HepG2 (cell line): ENCODE measurements around the gene SLC6A12. TPM values are rescaled to one million over a fixed set of nuclear protein-coding genes. Genes with fewer than 3 reads are reported as not detected.

Source experiments
- PRDM15 ChIP-seq: sonication (generic); formaldehyde crosslinking; IDR thresholded peaks from 2 replicates; pipeline ENCODE4 v1.4.0; 2020; ENCODE audit warnings: missing genetic modification reagents
- SALL1 ChIP-seq: sonication (generic); formaldehyde crosslinking; IDR thresholded peaks from 2 replicates; pipeline ENCODE4 v1.8.0; 2022; ENCODE audit warnings: mild to moderate bottlenecking, missing genetic modification reagents
- ZFX ChIP-seq: sonication (generic); formaldehyde crosslinking; IDR thresholded peaks from 2 replicates; pipeline ENCODE4 v1.4.0; 2020; ENCODE audit warnings: mild to moderate bottlenecking, low read depth, missing genetic modification reagents, moderate library complexity
- ZNF235 ChIP-seq: sonication (generic); formaldehyde crosslinking; IDR thresholded peaks from 2 replicates; pipeline ENCODE4 v1.8.1; 2023; ENCODE audit warnings: mild to moderate bottlenecking, missing genetic modification reagents, borderline replicate concordance
- ZNF598 ChIP-seq: sonication (generic); formaldehyde crosslinking; IDR thresholded peaks from 2 replicates; pipeline ENCODE4 v1.5.1; 2020; ENCODE audit warnings: mild to moderate bottlenecking, missing genetic modification reagents, borderline replicate concordance
- ZNF687 ChIP-seq: sonication (generic); formaldehyde crosslinking; IDR thresholded peaks from 2 replicates; pipeline ENCODE4 v1.5.1; 2020; ENCODE audit warnings: mild to moderate bottlenecking, missing genetic modification reagents, moderate library complexity
- polyA plus RNA-seq, 8 experiments: library from polyadenylated mRNA; depleted of rRNA in 3 of 8; stranded (reverse) in 7 of 8; unstranded in 1 of 8; fragments of >200 nt; fragmentation: Illumina TruSeq in 4 of 8; extraction: Trizol in 4 of 8; gene quantifications; 2 replicates each; pipeline versions ENCODE4 v1.2.1 to v1.2.3, GENCODE V29; 2011 to 2016; ENCODE audit warnings: low read depth in 4 of 8, missing spikeins in 1 of 8, mixed read lengths in 1 of 8; ENCODE audit not compliant: insufficient read depth in 1 of 8
- total RNA-seq, 5 experiments: library from RNA; depleted of rRNA; stranded (reverse); fragments of >200 nt; fragmentation: Illumina TruSeq; extraction: Trizol; gene quantifications; 2 replicates each; pipeline ENCODE4 v1.2.3, GENCODE V29; 2016; ENCODE audit warnings: low read depth in 1 of 5

SLC6A12 gene
- total and polyA plus RNA-seq, 2 of the 13 experiments (the other 11 are each of a cell fraction or from before 2014, with no cell fraction given): 3.7 to 18.8 TPM

- TF ChIP-seq ZNF687 (CRISPR knock-in tag): peak; percentile 27
- TF ChIP-seq ZFX (CRISPR knock-in tag): peak; percentile 35; the same call in 1 of the 2 replicates
- TF ChIP-seq SALL1 (CRISPR knock-in tag): peak; percentile 21; the same call in 1 of the 2 replicates
- TF ChIP-seq ZNF235: no peak
- TF ChIP-seq ZNF598 (CRISPR knock-in tag): no peak
- TF ChIP-seq PRDM15 (CRISPR knock-in tag): peak; percentile 73; the same call in 1 of the 2 replicates
These were observed 43.8 kb upstream of the SLC6A12 start (continued) for GRCh38 chr12:257521-258321.
